NCI-H82 (cell line): ENCODE data around the gene FRYL.
"Not testable (repeated sequence)": the region's sequence is repeated elsewhere in the genome, so short reads cannot be mapped to it uniquely, and the experiment has no call there.

ENCODE experiments used
- DNase-seq: peaks from one replicate; lab custom pipeline; 2025; lab: John Stamatoyannopoulos, UW

Gene FRYL

DNA sequence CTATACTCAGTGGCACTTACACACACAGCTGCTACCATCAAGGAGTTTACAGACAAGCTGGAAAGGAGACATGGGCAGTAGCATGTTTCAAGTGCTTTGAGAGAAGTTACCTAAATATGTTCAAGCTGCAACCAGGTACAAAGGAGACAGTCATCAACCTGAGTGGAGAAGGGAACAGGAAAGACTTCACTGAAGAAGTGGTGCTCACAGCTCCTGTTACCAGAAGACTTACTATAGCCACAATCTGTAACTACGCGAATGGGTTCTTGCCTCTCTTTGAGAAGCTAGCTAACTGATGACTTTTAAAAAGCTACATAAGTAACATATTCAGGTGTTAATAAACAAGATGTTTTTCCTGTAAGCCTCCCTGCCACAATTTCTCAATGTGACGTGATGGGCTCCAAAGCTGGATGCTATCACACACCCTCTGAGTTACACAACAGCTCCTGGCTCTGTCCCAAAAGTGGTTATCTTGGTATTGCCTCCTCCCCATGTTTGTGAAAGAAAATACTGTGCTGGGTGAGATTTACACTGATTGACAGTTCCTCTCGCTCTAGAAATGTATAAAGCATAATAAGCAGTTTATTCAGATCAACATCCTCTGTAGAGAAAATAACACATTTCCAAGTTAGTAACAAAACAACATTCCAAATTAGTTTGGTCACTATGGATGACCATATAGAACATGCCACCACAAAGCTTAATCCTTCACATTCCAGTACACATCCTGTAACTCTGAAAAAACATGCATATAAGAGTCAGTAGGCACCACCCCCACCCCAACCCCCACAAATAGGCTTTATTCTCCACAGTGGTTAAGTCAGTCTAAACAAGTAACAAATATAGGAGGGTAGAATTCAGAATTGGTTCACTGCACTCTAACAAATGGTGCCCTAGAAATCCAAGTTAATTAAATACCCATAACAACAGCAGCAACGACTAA, 81.8 kb downstream of the FRYL start:
- no peak for DNase-seq

GRCh38 chr4:48697516-48697915, 82.6 kb downstream of the FRYL start:
- not testable (repeated sequence) for DNase-seq

DNA sequence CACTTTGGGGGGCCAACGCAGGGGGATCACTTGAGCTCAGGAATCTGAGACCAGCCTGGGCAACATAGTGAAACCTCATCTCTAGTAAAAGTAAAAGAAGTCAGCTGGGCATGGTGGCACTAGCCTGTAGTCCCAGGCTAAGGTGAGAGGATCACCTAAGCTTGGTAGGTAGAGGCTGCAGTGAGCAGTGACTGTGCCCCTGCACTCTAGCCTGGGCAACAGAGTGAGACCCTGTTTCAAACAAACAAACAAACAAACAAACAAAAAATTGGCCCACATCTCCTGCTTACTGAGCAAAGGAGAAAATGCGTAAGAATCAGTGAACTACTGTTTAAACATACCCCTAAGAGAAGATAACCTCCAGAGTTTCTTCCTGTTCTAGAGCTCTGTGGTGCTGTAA, 85.3 kb downstream of the FRYL start:
- no peak for DNase-seq

DNA sequence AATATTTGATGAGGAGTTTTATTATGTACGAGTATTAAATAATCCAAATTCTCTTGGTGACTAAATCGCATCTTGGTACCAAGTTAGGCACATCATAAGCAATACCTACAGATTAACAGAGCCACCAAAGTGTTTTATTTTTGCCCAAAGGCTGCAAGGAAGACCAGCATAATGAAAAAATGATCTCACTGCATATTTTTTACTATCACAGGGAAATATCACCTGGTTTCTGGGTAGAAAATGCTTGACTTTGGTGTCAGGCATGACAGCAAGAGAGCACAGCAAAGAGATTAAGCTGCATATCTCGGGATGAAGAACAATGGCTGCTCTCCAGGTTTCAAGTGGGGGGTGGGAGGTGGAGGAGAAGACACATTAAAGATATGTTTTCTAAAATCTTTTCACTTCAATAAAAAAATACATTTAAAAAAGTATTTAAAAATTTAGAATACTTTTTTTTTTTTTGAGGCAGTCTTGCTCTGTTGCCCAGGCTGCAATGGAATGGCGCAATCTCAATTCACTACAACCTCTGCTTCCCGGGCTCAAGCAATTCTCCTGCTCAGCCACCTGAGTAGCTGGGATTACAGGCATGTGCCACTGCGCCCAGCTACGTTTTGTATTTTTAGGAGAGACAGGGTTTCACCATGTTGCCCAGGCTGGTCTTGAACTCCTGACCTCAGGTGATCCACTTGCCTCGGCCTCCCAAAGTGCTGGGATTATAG, 86.1 kb downstream of the FRYL start:
- no peak for DNase-seq

GRCh38 chr4:48692897-48693296, 87.2 kb downstream of the FRYL start:
- no peak for DNase-seq

- DNase-seq = no peak
Measured at GRCh38 chr4:48692044-48692443, 88.0 kb downstream of the FRYL start.

DNA sequence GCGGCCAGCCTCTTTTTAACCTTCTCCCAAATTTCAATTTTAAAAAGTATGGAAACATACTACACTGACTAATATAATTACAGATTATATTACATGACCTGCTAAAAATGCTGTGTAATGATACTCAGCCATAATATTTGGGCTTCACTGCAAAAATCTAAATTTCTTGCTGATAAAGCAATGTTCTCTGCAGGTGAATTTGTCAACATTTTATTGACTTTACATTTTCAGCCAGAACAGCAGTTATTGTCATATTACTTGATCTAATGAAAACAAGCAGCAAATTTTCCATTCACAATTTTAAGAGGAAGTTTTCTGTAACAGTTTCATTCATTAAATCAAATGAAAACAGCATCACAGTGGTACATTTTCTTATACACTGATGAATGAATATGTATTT, 91.1 kb downstream of the FRYL start:
- no peak for DNase-seq

DNA sequence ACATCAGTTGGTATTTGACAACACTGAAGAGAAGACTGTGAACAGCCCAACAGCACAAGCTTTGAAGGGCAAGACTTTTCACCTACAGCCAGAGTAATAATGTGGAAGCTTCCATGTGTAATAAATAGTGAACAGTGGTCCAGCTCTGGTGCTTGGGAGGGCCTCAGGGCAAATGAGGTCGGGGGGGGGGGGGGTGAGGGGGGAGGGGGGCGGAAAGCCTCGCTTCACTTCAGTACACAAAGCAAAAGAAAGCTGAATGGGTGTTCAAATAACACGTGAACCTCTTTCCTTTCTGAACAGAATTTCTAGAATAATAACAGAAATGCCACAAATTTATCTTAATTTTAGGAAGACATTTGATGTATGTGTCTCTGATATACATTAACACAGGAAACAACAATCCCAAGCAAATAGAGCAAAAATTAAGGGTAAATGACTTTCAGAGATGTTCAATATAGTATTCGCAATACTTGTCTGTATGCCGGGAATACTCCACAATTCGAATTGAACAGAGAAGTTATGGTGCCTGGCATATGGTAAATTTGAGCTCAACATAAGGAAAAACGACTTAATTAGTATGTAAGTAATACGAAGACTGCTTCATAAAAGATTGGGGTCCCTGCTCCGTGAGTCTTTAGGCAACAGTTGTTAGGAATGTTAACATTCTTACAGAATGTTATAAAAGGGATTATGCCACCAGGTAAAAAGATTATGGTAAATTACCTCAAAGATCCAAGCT, 92.6 kb downstream of the FRYL start:
- peak; percentile 36 for DNase-seq

GRCh38 chr4:48686369-48686768, 93.7 kb downstream of the FRYL start:
- DNase-seq = no peak

- peak; percentile 33 for DNase-seq
Measured at GRCh38 chr4:48683784-48684666, 96.1 kb downstream of the FRYL start.

- not testable (repeated sequence) for DNase-seq
Measured at GRCh38 chr4:48682870-48683269, 97.2 kb downstream of the FRYL start.

DNA sequence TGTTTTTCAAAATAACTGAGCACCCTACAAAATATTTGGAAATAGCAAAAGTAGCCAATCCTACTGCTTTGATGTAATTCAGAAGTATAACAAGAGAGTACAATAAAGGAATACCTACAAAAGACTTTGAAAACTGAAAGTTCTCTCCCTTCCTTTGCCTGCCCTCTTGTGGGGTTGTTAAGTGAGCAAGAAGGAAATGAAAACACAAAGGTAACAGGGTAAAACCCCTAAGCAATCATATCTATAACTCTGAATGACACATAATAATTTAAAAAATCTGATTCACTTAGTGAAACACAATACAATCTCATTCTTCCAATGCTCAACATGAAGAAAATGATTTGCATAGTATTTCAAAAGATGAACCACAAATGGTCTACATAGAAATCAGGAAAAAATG, 98.2 kb downstream of the FRYL start:
- DNase-seq = no peak

DNA sequence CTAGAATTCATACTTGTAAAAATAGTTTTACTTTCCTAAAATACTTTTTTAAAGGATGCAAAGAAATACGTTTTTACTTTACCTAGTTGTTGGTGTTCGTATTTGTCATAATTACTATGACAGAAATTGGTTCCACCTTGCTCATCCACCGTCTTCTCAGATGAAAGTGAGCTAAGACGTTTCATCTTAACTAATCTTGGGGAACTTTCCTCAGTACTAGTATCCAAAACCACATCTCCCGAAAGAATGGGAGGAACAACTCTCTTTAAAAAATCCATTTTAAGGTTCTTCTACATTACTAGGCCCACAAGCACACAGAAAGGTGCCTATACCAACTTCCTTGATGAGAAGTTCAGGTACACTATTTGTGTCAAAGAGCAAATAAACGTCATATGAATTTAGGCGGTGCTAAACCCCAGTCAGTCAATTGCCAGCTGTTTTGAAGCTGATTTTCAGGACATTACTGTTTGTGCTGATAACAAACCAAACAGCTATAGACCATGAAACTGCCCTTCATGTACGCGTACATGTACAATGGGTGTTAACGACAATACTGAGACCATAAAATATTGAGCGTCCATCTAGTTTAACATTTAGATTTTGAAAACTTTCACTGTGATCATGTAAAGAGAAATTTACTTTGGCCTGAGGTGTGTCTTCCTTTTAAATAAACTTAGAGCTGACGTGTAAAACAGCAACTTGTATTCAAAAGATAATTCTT, 99.1 kb downstream of the FRYL start:
- no peak for DNase-seq

DNA sequence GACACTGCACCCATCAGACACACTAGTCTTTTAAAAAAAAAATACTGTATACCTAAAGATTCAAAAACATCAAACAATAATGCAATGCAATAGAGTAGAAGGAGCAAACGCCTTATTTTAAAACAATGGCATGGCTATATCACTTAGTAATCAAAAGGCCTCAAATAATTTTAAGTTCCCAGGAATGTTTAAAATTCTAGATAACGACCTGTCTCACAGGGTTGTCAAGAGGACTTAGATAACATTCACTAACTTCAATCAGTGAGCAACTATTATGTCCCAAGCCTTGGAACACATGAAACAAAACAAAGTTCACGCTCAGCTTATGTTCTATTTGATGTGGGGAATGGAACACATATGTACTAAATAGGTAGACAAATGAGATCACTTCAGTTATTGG, 106.5 kb downstream of the FRYL start:
- no peak for DNase-seq

- no peak for DNase-seq
Measured at GRCh38 chr4:48670587-48670986, 109.5 kb downstream of the FRYL start.

GRCh38 chr4:48669086-48669485, 111.0 kb downstream of the FRYL start:
- no peak for DNase-seq

GRCh38 chr4:48668254-48669017, 111.6 kb downstream of the FRYL start:
- DNase-seq = no peak

DNA sequence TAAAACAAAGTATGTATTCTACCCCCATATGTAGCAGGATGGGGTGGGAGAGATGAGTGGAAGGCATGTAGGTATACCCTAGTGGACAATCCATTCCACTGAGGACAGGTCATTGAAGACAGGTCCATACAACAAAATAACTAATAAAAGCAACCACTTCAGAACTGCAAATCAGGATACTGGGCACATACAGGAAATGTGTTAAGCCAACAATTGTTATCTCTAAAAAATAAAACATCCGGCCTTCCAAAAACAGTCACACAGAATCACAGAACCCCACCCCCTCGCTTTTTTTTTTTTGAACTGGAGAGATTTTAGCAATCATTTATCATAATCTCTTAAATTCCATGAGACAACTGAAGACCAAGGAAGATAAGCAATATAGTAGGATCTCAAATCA, 112.9 kb downstream of the FRYL start:
- no peak for DNase-seq

- DNase-seq = no peak
Measured at GRCh38 chr4:48665555-48666186, 114.4 kb downstream of the FRYL start.

DNA sequence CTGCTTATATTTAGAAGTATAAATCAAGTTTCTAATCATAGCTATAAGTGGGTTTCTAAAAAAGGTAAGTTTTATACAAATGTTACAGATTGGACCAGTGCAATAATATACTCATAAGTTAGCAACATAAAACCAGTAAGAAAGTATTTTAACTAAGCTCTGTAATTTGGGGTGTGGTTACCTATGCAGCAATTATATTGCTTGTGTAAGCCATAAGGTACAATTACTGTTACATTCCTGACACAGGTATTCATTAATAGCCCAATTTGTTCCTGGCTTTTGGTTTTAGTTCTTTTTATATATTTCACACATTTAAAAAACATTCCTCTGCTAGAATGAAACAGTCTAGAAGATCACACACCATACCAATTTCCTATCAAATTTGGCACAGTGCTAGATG, 115.1 kb downstream of the FRYL start:
- DNase-seq = no peak
